Activated CD4-positive, alpha-beta T cell treated with anti-CD3 and anti-CD28 coated beads, Interleukin-2, amount 10 ng/mL, durations not matched to agents 7 days and 5 days (primary cell): ENCODE data around the gene ASF1B. TPM values are rescaled to one million over a fixed set of nuclear protein-coding genes. Genes with fewer than 3 reads are reported as not detected.

Source experiments
- CTCF ChIA-PET: fragments of 350-600 bp; sonication (Branson Sonifier 250); formaldehyde crosslinking; loops from one replicate; lab custom pipeline; 2021; ENCODE audit warnings: antibody characterized with exemption; lab: Charles Lee
- POLR2A ChIA-PET: fragments of 350-600 bp; sonication (Branson Sonifier 250); formaldehyde crosslinking; loops from one replicate; lab custom pipeline; 2021; ENCODE audit warnings: antibody characterized with exemption; lab: Charles Lee
- DNase-seq: peaks from one replicate; pipeline ENCODE4 v3.0.0-alpha.2; 2020
- H3K27ac Mint-ChIP-seq: one replicate; pipeline ENCODE4 v1.8.0; 2021; ENCODE audit warnings: mild to moderate bottlenecking, moderate library complexity, mixed read lengths
- H3K27me3 Mint-ChIP-seq: one replicate; pipeline ENCODE4 v1.8.0; 2021; ENCODE audit warnings: mixed read lengths
- H3K36me3 Mint-ChIP-seq: one replicate; pipeline ENCODE4 v1.8.0; 2021; ENCODE audit warnings: low read depth, mixed read lengths
- H3K4me1 Mint-ChIP-seq: one replicate; pipeline ENCODE4 v1.8.0; 2021; ENCODE audit warnings: mixed read lengths
- H3K4me3 Mint-ChIP-seq: one replicate; pipeline ENCODE4 v1.8.0; 2021; ENCODE audit warnings: mild to moderate bottlenecking, moderate library complexity, mixed read lengths
- H3K9me3 Mint-ChIP-seq: one replicate; pipeline ENCODE4 v1.8.0; 2021; ENCODE audit warnings: mixed read lengths
- total RNA-seq, 2 experiments: library from RNA; stranded (reverse); gene quantifications; one replicate each; pipeline ENCODE4 v1.2.3, GENCODE V29; 2021

ASF1B gene
- total RNA-seq, 2 experiments from 2014 or later = 119 to 131 TPM

GRCh38 chr19:14085309-14085995, 50.9 kb downstream of the ASF1B start, which contains the start of gene C19orf67:
TSS of gene C19orf67 (minus strand) at chr19:14085783. CDS start at chr19:14085627, 156 bp downstream.
- Mint-ChIP-seq H3K9me3 (no peaks in the 10 kb centered on the region), H3K4me3 (no peak within 1 kb of the TSS)
- POLR2A ChIA-PET = no interaction called here

GRCh38 chr19:14082675-14082960, 53.8 kb downstream of the ASF1B start:
- POLR2A ChIA-PET = interaction anchor here (0.6 kb wide), 1 partner anchor 322 kb away, joined by 5 read pairs; no protein-coding TSS in a partner anchor
- CTCF ChIA-PET = interaction anchor here (0.6 to 2.7 kb wide), 5 partner anchors 10 to 1475 kb away, joined by 3 to 14 read pairs (median 9); partner anchors contain the start of genes ASF1B and MISP3

More at GRCh38 chr19:14085309-14085995, 50.9 kb downstream of the ASF1B start, which contains the start of gene C19orf67:
- H3K4me1 Mint-ChIP-seq = peaks cover 31% of the 10 kb centered on the region
- no peak within 1 kb of the TSS for H3K27ac Mint-ChIP-seq
- H3K36me3 Mint-ChIP-seq = peaks cover 15% of the 10 kb centered on the region
- DNase-seq = no peak
- CTCF ChIA-PET = interaction anchor here (1.3 to 2.6 kb wide), 2 partner anchors 13 to 205 kb away, joined by 3 to 15 read pairs; partner anchors contain the start of gene MISP3
- H3K27me3 Mint-ChIP-seq = no peaks in the 10 kb centered on the region

GRCh38 chr19:14081797-14082674, 54.4 kb downstream of the ASF1B start:
- Mint-ChIP-seq H3K36me3 (no peaks in the 10 kb centered on the region), H3K27me3 (no peaks in the 10 kb centered on the region), H3K4me3 (peak overlapping the region; percentile 90), H3K27ac (peak overlapping the region; percentile 96), H3K4me1 (peaks cover 27% of the 10 kb centered on the region), H3K9me3 (no peaks in the 10 kb centered on the region)
- ChIA-PET CTCF (interaction anchor here (0.6 to 2.7 kb wide), 7 partner anchors 9 to 1474 kb away, joined by 3 to 14 read pairs (median 6); partner anchors contain the start of genes ASF1B and MISP3), POLR2A (interaction anchor here (0.6 kb wide), 1 partner anchor 322 kb away, joined by 5 read pairs; no protein-coding TSS in a partner anchor)
- DNase-seq = peak; percentile 25

More at GRCh38 chr19:14082675-14082960, 53.8 kb downstream of the ASF1B start:
- Mint-ChIP-seq H3K27ac (peak overlapping the region; percentile 36), H3K9me3 (no peaks in the 10 kb centered on the region), H3K4me3 (peak overlapping the region; percentile 90), H3K4me1 (peaks cover 24% of the 10 kb centered on the region), H3K27me3 (no peaks in the 10 kb centered on the region), H3K36me3 (no peaks in the 10 kb centered on the region)
- no peak for DNase-seq

- no peaks in the 10 kb centered on the region for H3K27me3 Mint-ChIP-seq
- H3K36me3 Mint-ChIP-seq = no peaks in the 10 kb centered on the region
- no peaks in the 10 kb centered on the region for H3K9me3 Mint-ChIP-seq
- DNase-seq = peak; percentile 100
- H3K4me1 Mint-ChIP-seq = peaks cover 28% of the 10 kb centered on the region
- POLR2A ChIA-PET = interaction anchor here (0.6 kb wide), 1 partner anchor 306 kb away, joined by 3 read pairs; no protein-coding TSS in a partner anchor
- H3K27ac Mint-ChIP-seq = peak overlapping the region; percentile 96
- H3K4me3 Mint-ChIP-seq = peak overlapping the region; percentile 90
- CTCF ChIA-PET = interaction anchor here (0.7 to 2.7 kb wide), 8 partner anchors 8 to 219 kb away, joined by 3 to 14 read pairs (median 4); partner anchors contain the start of genes ASF1B, IL27RA and MISP3
Observed at GRCh38 chr19:14080887-14081796, 55.2 kb downstream of the ASF1B start.

GRCh38 chr19:14078411-14078810, 58.0 kb downstream of the ASF1B start:
- Mint-ChIP-seq H3K27me3 (no peaks in the 10 kb centered on the region), H3K27ac (no peak overlapping the region), H3K36me3 (no peaks in the 10 kb centered on the region), H3K4me1 (peaks cover 46% of the 10 kb centered on the region), H3K9me3 (no peaks in the 10 kb centered on the region), H3K4me3 (no peak overlapping the region)
- POLR2A ChIA-PET = no interaction called here
- CTCF ChIA-PET = interaction anchor here (0.6 to 0.9 kb wide), 3 partner anchors 47 to 216 kb away, joined by 3 to 4 read pairs (median 3); partner anchors contain the start of gene IL27RA
- DNase-seq = no peak

- Mint-ChIP-seq H3K4me3 (peak overlapping the region; percentile 84), H3K27me3 (peaks cover 13% of the 10 kb centered on the region), H3K27ac (peak overlapping the region; percentile 48), H3K36me3 (no peaks in the 10 kb centered on the region), H3K4me1 (peaks cover 31% of the 10 kb centered on the region), H3K9me3 (no peaks in the 10 kb centered on the region)
- DNase-seq = peak; percentile 26
- POLR2A ChIA-PET = no interaction called here
- CTCF ChIA-PET = interaction anchor here (0.7 to 6.9 kb wide), 13 partner anchors 7 to 199 kb away, joined by 3 to 82 read pairs (median 15); partner anchors contain the start of genes ASF1B, C19orf67, NANOS3 and PALM3
Observed at GRCh38 chr19:14073925-14074838, 62.2 kb downstream of the ASF1B start.

GRCh38 chr19:14073261-14073924, 63.0 kb downstream of the ASF1B start:
- no peaks in the 10 kb centered on the region for H3K9me3 Mint-ChIP-seq
- POLR2A ChIA-PET = no interaction called here
- H3K4me3 Mint-ChIP-seq = peak overlapping the region; percentile 84
- peak overlapping the region; percentile 48 for H3K27ac Mint-ChIP-seq
- DNase-seq = peak; percentile 75
- H3K27me3 Mint-ChIP-seq = peaks cover 13% of the 10 kb centered on the region
- CTCF ChIA-PET = interaction anchor here (0.7 to 6.9 kb wide), 22 partner anchors 8 to 286 kb away, joined by 3 to 82 read pairs (median 6); partner anchors contain the start of genes ASF1B, C19orf67, IL27RA and NANOS3
- H3K36me3 Mint-ChIP-seq = no peaks in the 10 kb centered on the region
- H3K4me1 Mint-ChIP-seq = peaks cover 30% of the 10 kb centered on the region

GRCh38 chr19:14072535-14073260, 63.7 kb downstream of the ASF1B start, which contains the start of gene MISP3:
TSS of gene MISP3 (plus strand) at chr19:14072786. CDS start at chr19:14073310, 524 bp downstream.
- Mint-ChIP-seq H3K4me1 (peaks cover 27% of the 10 kb centered on the region), H3K27ac (peak within 1 kb of the TSS; percentile 62), H3K9me3 (no peaks in the 10 kb centered on the region), H3K27me3 (peaks cover 13% of the 10 kb centered on the region), H3K36me3 (no peaks in the 10 kb centered on the region), H3K4me3 (peak within 1 kb of the TSS; percentile 84)
- CTCF ChIA-PET = interaction anchor here (0.6 to 6.9 kb wide), 23 partner anchors 9 to 821 kb away, joined by 3 to 82 read pairs (median 6); partner anchors contain the start of genes ASF1B, C19orf67, IL27RA and NANOS3
- DNase-seq = peak; percentile 24
- POLR2A ChIA-PET = no interaction called here

GRCh38 chr19:14070268-14071050, 65.9 kb downstream of the ASF1B start:
- H3K4me3 Mint-ChIP-seq = no peak overlapping the region
- no peaks in the 10 kb centered on the region for H3K36me3 Mint-ChIP-seq
- CTCF ChIA-PET = interaction anchor here (0.6 to 6.9 kb wide), 9 partner anchors 11 to 434 kb away, joined by 3 to 82 read pairs (median 15); partner anchors contain the start of genes ASF1B, C19orf67, NANOS3 and PALM3
- no peak for DNase-seq
- no peaks in the 10 kb centered on the region for H3K9me3 Mint-ChIP-seq
- peaks cover 22% of the 10 kb centered on the region for H3K4me1 Mint-ChIP-seq
- H3K27me3 Mint-ChIP-seq = peaks cover 17% of the 10 kb centered on the region
- H3K27ac Mint-ChIP-seq = no peak overlapping the region
- POLR2A ChIA-PET = no interaction called here
